ENCODE results near the gene MRPL16.

DNA sequence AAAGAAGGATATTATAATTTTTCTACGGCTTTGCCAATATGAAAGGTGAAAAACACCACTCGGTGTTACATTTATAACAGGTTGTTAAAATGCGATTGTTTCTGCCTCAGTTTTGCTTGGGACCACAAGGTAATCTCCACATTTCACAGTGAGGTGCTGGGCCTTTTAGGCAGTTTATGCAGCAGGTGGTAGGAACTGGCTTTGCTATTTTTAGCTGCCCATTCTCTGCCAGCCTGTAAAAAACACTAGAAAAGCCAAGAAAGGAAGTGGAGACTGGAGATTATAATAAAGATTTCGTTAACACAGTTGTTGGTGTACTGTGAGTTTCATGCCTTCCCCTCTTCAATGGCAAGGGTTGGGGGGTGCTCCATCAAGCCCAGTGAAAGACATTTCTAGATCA, 8.0 kb upstream of the MRPL16 start:
- TF ChIP-seq, protein P1, sequence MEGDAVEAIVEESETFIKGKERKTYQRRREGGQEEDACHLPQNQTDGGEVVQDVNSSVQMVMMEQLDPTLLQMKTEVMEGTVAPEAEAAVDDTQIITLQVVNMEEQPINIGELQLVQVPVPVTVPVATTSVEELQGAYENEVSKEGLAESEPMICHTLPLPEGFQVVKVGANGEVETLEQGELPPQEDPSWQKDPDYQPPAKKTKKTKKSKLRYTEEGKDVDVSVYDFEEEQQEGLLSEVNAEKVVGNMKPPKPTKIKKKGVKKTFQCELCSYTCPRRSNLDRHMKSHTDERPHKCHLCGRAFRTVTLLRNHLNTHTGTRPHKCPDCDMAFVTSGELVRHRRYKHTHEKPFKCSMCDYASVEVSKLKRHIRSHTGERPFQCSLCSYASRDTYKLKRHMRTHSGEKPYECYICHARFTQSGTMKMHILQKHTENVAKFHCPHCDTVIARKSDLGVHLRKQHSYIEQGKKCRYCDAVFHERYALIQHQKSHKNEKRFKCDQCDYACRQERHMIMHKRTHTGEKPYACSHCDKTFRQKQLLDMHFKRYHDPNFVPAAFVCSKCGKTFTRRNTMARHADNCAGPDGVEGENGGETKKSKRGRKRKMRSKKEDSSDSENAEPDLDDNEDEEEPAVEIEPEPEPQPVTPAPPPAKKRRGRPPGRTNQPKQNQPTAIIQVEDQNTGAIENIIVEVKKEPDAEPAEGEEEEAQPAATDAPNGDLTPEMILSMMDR (IDR thresholded peaks at IDR 0.05; ENCODE audit: insufficient read depth, low read length): no peak
- TF ChIP-seq GABPA (IDR thresholded peaks at IDR 0.05; ENCODE audit: low read depth) (no peak), POLR2AphosphoS5 (IDR thresholded peaks at IDR 0.05; ENCODE audit: low read depth) (no peak)

Data from HL-60 (cell line).